Inflammatory macrophage (primary cell): Measurements from ENCODE around the gene ZNF497.
"Not testable (repeated sequence)": the region's sequence is repeated elsewhere in the genome, so short reads cannot be mapped to it uniquely, and the experiment has no call there.

ENCODE experiments used
- DNase-seq, 2 donors: peaks; one replicate each; pipeline ENCODE4 v3.0.0-alpha.2; 2020 to 2022

ZNF497 gene

DNA sequence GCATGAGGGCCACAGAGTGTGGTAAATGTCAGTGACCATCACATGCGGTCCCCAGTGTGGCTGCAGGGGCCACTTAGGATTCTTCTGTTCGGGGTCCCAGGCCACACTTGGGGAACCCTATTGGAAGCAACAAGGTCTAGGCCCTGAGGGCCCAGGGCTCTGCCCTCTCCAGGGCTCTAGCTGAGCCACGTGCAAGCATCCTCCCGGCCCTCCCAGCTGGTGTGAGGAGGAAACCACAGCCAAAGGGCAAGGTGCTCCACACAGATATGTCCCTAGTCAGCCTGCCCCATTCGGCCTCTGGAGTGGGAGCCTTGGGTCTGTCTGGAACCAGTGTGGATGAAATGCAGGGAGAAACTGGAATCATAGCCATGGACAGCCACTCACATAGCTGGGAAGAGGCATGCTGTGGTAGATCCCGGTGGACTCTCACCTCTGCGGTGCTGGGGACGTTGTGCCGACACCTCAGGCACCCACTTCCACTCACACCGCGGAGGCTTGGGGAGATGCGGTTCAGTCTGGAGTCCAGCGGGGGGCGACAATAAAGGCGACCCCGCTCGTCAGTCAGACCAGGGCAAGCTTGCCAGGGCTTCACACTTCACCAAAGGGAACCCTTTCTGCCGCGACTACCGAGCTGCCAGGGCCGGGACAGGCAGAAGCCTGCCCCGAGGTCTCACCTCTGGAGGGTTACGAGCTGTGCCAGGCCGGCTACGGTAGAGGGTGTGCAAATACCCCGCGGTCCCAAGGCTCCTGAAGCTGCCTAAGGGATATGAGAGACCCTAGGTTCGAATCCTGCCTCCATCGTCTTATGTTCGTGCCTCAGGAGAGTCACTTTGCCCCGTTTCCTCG, 4.3 kb upstream of the ZNF497 start:
- DNase-seq: no peak

DNA sequence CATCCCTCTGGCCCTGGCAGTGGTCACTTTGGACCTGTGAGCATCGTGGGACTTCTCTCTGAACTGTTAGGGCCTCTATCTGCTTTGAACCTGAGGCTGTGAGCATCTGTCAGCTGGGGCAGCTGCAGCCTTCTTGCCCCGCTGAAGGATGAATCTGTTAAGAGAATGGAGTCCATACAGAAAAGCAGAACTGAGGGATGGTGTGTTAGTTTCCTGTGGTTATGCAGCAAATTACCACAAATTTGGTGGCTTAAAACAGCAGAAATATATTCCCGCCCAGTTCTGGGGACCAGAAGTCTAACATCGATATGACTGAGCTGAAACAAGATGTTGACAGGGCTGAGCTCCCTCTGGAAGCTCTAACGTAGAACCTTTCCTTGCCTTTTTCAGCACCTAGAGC, 1.6 kb upstream of the ZNF497 start:
- peak; percentile 38 to 61 for DNase-seq

DNA sequence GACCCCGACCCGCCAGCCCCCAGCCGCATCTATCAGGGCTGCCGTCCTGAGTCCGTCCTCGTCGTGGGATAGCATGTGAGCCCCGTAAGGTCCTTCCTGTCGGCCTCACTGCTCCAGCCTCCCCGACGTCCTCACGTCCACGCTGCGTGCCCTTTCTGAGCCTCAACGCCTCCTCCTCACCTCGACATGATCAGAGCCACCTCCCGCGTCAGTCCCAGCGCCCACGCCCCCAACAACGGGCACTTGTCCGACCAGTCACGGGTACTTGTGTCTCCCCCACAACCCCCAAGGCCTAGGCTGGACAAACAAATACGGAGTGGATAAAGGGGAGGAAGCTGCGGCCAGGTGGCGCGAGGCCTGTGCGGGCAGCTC, 665 bp downstream of the ZNF497 start:
- DNase-seq: peak; percentile 62 to 77

DNA sequence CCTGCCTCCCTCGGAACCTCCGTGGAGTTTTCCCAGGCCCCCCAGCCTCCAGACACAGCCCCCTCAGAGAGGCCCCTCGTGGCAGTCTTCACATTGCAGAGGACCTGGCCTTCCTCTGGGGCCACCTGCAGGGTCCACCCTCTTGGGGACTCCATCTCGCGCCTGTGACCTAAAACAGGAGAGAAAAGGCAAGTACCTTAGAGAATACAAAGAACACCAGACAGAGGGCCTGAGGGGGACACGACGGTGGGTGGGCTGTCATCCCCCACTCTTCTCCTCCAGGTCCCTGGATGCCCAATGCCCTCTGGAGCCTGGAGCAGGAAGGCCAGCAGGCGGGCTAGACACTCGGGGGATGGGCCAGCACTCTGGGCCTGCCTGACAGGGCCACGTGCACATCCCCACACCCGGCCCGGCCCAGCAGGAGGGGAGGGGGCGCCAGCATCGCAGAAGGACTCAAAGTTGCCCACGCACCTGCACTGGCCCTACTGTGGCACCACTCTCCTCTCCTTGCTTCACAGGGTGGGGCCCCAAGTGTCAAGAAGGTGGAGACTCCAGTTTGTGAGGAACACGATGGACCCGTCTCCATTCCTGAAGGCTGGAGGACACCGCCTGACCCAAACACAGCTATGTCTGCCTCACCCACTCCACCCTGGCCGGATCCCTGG, 4.9 kb downstream of the ZNF497 start:
- DNase-seq: no peak

DNA sequence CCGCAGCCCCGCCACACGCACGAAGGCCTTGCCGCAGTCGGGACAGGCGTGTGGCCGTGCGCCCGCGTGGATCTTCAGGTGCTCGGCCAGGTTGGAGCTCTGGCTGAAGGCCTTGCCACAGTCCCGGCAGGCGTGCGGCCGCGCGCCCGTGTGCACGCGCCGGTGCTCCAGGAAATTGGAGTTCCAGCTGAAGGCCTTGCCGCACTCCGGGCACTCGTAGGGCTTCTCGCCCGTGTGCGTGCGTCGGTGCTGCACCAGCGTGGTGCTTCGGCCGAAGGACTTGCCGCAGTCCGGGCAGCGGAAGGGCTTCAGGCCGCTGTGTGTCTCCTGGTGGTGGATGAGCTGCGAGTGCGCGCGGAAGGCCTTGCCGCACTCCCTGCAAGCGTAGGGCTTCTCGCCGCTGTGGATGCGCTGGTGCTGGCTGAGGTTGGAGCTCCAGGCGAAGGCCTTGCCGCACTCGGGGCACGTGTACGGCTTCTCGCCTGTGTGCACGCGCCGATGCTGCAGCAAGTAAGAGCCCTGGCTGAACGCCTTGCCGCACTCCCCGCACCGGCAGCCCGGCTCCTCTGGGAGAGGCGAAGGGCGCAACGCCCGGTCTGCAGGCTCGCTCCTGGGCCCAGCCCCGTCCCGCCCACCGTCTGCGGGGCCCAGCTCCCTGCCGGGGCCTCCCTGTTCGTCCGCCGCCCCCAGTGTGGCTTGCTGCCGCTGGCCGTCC, 5.6 kb downstream of the ZNF497 start:
- DNase-seq: no peak

DNA sequence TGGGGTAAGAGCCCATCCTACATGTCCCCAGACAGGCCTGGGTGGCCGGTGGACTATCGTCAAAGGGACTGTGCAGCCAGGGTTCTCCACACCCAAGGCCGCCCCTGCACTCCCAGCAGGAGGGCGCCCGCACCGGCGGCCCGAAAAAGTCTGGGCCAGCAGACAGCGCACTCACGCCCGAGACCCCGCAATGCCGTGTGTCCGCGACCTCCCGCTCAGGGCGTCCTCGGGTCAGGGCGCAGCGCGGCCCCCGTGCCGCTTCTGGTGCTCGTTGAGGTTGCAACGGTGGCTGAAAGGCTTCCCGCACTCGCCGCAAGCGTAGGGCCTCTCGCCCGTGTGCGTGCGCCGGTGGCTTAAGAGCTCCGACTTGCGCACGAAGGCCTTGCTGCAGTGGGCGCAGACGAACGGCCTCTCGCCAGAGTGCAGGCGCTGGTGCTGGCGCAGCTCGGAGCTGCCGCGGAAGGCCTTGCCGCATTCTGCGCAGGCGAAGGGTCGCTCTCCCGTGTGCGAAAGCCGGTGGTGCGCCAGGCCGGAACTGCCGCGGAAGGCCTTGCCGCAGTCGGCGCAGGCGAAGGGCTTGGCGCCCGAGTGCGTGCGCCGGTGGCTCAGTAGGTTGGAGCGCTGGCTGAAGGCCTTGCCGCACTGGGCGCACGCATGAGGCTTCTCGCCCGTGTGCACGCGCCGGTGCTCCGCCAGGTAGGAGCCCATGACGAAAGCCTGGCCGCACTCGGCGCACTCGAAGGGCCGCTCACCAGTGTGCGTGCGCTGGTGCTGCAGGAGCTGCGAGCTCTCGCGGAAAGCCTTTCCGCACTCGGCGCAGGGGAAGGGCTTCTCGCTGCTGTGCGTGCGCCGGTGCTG, 6.4 kb downstream of the ZNF497 start:
- peak in 1 of 2 donors; percentile 14 for DNase-seq

DNA sequence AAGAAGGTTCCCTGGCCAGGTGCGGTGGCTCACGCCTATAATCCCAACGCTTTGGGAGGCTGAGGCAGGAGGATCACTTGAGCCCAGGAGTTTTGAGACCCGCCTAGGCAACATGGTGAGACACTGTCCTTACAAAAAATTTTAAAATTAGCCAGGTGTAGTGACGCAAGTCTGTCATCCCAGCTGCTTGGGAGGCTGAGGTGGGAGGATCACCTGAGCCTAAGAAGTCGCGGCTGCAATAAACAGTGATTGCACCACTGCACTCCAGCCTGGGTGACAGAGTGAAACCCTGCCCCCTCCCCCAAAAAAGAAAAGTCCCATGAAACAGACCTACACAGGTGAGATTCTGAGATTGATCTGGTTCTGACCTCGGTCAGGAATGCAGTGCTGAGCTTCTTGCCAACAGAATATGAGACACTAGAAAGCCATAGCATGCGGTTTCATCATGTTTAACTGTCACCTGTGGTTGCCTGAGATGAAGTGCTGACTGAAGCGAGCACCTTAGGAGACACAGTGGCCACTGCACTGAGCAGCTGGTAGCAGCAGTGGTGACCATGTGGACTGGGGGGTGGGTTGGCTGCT, 7.2 kb downstream of the ZNF497 start:
- no peak for DNase-seq

DNA sequence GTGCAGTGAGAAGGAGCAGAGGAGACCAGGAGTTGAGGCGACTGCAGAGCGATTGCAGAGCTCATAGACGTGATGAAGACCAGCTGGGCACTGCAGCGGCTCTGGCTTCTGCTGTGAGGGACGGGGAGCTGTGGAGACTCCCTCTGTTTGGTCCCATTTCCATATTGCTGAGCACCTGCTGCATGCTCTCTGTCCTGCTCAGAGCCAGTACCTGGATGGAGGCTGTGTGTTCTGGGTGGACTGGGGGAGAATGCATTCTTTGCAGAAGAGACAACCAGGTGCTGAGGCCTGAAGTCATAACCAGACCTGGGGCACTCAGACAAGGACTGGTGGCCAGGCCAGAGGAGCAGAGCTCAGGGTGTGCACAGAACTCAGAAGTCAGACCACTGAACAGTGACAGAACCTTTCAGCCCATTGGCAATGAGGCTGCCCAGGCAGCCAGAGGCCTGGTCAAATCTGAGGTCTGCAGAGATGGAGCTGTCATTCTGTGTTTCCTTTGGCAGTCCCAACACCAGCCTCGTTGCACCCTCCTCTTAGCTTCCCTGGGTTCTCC, 8.0 kb downstream of the ZNF497 start:
- no peak for DNase-seq

DNA sequence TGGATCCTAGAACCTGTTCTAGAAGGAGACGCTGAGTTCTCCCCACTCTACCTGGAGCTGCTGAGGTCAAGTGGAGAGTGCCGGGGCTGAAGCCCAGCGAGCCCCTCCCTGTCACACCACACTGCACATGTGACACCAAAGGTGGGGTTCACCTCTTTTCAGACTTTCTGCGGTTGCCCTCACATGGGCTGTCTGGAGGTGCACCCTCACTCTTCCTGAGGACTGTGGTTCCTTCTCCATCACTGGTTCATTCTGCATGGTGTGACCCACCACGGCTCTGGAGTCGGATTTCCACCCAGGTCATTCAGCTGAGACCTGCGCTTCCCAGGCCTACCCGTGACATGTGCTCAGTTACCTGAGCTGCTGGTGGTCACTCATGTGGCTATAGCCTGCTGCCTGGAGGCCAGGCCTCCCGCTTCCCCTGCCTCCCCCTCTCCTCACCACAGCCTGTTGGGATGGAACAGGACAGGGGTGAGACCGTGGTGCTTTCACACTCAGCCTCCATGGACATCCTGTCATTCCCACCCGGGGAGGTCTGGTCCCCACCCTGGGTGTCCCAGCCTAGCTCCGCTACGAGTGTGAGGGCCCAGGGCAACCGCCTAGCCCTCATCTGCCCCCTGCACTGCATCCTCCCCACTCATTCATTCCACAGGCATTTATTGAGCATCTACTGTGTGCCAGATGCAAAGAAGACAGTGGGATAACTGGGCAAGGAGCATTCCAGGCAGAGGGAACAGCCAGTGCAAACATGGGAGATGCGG, 8.7 kb downstream of the ZNF497 start:
- DNase-seq: no peak

DNA sequence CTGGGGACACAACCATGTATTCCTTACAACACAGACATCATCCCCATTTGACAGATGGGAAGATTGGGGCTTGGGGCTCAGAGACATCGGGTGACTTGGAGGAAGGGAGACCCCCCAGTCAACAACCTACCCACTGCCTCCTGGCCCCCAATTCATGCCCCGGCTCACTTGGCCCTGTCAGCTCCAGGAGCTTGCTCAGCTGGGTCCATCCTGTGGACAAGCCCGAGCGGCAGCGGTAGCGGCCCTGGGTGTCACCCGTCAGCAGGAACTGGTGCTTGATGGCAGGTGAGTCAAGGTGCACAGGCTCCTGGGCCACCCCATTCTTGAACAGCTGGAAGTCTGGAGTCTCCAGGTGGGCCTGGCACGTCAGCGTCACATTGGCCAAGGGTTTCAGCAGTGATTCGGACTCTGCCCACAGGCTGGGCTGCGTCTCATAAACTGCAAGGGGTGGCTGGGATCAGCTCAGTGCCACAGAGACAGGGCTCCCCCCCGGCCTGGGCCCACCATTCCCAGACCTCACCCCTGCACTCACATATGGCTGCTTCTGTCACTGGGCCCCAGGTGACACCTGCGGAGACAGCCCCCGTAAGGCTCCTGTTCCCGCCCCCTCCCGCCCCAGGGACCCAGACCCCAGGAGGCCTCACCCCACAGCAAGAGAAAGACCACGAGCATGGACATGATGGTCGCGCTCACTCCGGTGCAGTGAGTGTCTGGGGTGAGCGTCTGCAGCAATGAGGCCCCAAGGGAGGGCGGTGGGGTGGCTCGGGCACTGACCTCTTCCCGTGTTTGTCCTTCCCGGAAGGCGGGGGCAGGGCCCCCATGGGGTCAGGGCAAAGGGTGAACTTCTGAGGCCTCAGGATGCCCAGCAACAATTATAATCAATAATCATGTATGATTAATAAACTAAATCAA, 9.5 kb downstream of the ZNF497 start, which contains the start of gene A1BG:
A1BG (minus strand) TSS at position 733 of the 912 bp plus-strand sequence; CDS start at position 678, 55 bp downstream.
- no peak for DNase-seq

DNA sequence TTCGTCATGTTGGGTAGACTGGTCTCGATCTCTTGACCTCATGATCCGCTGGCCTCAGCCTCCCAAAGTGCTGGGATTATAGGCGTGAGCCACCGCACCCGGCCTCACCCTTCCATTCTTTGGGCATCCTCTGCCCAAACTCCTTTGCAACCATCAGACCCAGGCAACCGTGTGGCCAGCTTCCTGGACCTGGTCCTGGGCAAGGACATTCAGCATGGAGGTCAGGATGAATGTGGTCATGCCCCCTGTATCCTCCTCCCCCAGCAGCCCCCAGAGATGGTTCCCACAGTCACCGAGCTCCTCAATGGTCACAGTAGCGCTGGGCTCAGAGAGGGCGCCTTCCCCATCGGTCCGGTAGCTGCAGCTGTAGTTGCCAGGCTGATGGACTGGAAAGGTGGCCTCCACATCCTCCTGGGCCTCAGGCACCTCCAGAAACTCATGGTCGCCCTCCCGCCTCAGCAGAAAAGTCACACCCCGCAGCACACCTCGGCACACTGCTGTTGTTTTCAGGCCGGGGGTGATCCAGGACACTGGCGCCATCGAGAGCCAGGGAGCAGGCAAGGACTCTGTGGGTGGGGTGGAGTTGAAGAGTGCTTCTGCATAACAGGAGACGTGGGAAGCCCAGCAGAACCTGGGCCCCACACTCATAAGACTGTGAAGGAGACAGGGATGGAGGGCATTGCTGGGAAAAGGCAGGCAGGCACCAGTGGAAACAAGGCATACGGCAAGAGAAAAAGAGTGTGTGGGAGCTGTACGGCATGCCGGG, 10.4 kb downstream of the ZNF497 start:
- DNase-seq: no peak

DNA sequence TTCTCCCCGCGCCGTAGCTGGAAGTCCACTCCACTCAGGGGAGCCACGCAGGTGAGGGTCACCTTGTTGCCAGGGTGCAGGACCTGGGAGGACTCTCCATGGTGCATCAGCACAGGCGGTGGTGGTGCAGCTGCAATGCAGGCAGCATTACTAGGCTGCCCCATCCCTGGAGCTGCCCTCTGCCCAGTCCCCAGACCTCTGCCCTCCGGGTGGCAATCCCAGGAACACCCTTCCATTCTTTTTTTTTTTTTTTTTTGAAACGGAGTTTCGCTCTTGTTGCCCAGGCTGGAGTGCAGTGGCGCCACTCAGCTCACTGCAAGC, 11.0 kb downstream of the ZNF497 start:
- DNase-seq: no peak

DNA sequence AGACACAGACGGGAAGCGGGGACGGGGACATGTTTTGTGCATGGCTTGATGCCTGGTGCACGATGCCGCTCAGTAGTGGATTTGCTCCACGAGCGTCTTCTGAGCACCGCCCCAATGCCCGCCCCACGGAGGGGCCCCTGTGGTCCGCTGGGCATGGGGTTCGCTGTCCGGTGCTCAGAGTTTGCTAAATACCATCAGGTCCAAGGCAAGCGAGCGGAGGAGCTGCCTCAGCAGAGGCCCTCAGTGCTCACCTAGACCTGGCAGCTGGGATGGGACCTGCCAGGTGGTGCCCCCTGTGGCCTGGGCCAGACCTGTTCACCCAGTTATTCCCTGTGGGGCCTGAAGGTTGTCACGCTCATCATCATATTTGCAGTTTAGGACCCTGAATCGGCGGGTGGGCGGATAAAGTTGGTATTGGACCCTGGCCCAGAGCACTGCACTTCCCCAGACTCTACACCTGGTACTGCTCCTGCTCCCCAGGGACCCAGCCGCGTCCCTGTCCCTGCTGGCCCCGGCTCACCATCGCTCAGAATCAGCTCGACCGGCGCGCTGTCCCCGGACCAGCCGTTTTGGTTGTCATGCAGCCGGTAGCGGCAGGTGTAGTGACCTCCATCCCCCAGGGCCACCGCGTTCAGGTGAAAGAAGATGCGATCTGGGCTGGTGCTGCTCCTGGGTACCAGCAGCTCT, 11.5 kb downstream of the ZNF497 start:
- no peak for DNase-seq

DNA sequence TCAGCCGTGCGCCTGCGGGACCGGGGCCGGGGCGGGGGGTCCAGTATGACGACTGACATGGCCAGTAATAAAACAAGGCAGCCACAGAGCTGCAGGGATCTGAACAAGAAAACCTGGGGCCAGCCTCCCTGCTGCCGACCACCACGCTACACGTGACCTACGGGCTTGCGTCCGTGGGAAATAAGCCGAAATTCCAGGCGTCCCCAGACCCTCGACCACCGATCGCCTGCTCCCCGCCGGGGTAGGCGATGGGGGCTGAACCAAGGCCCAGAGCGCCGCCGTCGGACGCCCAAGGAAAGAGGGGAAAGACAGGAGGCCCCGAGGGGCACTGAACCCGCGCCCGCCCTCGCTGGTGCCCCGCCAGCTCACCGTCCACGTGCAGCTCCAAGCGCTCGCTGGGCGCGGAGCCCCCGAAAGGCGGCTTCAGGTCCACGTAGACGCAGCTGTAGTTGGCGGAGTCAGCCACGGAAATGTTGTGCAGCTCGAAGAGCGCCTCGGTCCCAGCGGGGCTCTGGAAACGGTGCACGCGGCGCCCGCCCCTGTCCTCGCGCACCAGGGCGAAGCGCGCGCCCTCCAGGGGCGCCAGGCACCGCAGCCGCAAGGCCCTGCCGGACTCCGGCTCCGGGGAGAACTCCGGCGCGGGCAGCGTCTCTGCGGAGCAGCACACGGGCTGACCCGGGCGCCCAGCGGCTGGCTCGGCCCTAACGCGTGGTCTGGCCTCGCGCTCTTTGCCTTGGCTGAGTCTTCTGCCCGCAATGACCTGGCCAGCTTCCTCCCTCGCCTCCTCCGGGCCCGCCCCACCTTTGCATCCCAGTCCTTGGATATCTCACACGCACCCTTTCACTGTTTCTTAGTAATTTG, 12.3 kb downstream of the ZNF497 start:
- no peak for DNase-seq

DNA sequence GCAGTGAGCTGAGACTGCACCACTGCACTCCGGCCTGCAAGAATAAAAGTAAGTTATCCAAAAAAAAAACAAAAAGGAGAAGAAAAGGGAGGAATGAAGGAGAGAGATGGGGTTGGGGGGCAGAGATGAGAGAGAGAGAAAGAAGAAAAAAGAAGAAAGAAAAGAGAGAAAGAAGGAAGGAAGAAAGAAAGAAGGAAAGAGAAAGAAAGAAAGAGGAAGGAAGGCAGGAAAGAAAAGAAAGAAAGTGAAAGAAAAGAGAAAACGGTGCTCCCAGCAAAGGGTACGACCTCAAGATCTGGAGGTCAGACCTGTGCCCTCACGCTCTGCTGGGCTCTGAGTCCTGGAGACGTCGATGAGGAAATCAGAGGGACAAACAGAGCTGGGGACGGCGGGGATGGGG, 13.0 kb downstream of the ZNF497 start:
- DNase-seq: no peak

DNA sequence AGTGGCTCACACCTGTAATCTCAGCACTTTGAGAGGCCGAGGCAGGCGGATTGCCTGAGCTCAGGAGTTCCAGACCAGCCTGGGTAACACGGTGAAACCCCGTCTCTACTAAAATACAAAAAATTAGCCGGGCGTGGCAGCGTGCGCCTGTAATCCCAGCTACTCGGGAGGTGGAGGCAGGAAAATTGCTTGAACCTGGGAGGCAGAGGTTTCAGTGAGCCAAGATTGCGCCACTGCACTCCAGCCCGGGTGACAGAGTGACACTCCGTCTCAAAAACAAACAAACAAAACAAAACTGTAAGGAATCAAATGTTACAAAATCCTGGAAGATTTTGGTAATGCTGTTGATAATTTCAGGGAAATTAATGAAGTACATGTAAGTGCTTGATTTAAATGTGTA, 14.5 kb downstream of the ZNF497 start:
- DNase-seq: not testable (repeated sequence)
